ENCODE data around the gene TSPAN7. TPM values are rescaled to one million over a fixed set of nuclear protein-coding genes. Genes with fewer than 3 reads are reported as not detected.

The TSPAN7 gene
- total RNA-seq, 1 donor, result not detected

DNA sequence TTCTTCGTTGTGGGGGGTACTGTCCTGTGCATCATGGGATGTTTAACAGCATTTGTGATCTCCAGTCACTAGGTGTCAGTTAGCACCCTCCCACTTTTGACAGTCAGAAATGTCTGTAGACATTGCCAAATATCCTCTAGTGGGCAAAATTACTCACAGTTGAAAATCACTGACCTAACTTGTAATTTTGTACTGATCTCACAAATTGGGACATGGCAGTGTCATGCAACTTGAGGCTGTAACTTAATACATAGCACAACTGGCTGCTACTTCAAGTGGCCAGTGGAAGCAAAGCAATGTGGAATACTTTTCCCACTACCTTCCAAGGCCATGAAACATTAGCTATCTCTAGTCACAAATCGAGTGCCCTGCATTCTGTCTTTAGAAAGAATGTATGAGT lies 23.2 kb upstream of the TSPAN7 start:
- TF ChIP-seq, protein P1, sequence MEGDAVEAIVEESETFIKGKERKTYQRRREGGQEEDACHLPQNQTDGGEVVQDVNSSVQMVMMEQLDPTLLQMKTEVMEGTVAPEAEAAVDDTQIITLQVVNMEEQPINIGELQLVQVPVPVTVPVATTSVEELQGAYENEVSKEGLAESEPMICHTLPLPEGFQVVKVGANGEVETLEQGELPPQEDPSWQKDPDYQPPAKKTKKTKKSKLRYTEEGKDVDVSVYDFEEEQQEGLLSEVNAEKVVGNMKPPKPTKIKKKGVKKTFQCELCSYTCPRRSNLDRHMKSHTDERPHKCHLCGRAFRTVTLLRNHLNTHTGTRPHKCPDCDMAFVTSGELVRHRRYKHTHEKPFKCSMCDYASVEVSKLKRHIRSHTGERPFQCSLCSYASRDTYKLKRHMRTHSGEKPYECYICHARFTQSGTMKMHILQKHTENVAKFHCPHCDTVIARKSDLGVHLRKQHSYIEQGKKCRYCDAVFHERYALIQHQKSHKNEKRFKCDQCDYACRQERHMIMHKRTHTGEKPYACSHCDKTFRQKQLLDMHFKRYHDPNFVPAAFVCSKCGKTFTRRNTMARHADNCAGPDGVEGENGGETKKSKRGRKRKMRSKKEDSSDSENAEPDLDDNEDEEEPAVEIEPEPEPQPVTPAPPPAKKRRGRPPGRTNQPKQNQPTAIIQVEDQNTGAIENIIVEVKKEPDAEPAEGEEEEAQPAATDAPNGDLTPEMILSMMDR (IDR thresholded peaks at IDR 0.05; ENCODE audit: insufficient read depth, low read depth, low read length), result no peak
- no peak overlapping the region for H3K4me3 ChIP-seq (ENCODE audit: low read depth, low read length)
- no peak for DNase-seq (ENCODE audit: low read depth)

DNA sequence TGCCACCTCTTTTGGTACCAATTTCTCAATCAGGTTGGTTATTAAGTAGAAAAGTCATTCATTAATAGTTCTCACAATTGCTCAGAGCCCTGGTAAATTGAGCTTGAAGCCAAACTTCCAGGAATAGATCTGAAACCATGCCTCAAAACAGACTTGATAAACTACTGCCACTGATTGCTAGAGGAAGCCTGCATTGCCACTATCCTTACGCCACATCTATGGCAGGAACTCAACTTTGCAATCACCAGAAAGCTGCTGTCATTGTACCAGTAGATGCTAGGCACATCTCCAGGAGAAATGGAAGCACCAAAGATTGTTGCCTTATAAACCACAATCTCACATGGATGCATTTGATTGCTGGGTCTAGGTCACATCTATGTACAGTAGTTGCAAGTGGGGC lies 21.6 kb upstream of the TSPAN7 start:
- no peak overlapping the region for H3K4me3 ChIP-seq (ENCODE audit: low read depth, low read length)
- no peak for DNase-seq (ENCODE audit: low read depth)
- TF ChIP-seq, protein P1 (IDR thresholded peaks at IDR 0.05; ENCODE audit: insufficient read depth, low read depth, low read length), result no peak

DNA sequence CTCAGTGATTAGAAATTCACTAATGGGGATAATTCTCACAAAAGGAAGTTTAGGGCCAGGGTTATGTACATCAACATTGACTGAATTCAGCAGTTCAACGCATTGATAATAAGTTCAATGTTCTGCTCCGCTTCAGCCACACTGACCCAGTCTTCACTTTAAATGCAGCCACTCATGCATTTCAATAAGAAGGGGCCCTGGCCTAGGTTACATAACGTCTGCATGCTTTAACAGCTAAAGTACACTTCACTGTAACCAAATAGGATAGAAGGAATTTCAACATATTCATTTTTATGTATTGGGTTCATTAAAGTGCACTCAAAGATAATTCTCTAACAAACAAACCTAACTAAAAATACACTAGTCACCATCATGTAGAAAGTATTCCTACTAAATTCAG lies 12.8 kb upstream of the TSPAN7 start:
- DNase-seq (ENCODE audit: low read depth), result no peak
- no peak overlapping the region for H3K4me3 ChIP-seq (ENCODE audit: low read depth, low read length)
- TF ChIP-seq, protein P1 (IDR thresholded peaks at IDR 0.05; ENCODE audit: insufficient read depth, low read depth, low read length), result no peak

DNA sequence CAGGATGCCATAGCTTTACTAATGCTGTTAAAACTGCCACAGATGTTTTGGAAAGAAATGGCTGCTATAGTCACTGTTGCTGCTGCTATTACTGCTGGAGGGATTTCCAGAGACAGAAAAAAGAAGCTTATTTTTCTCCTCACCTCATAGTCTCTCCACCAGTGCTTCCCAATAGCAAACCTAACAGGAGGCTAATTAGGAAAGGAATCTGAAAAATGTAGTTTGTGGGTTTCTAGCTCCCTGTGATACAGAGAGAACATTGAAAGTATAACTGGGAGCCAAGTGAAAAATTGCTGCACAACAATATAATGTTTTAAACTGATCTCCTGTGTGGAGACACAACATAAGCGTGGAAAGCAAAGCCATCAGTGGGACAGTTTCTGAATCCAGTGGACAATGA lies 8.6 kb upstream of the TSPAN7 start:
- TF ChIP-seq, protein P1 (IDR thresholded peaks at IDR 0.05; ENCODE audit: insufficient read depth, low read depth, low read length), result no peak
- no peak overlapping the region for H3K4me3 ChIP-seq (ENCODE audit: low read depth, low read length)
- DNase-seq (ENCODE audit: low read depth), result no peak

DNA sequence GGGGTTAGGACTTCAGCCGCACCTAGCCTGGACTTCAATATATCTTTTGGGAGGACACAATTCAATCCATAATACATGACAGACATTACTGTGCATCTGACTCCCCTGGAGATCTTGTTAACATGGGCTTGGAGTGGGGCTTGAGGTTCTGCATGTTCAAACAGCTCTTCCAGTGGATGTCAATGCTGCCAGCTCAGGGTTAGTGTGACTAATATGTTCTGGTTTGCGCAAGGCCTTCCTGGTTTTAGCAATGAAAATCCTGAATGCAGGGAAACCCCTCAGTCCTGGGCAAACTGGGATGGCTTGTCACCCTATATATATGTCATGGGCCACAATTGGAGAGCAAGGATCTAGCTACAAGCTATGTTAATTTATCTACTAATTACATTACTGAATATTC lies 2.7 kb upstream of the TSPAN7 start:
- DNase-seq (ENCODE audit: low read depth), result no peak
- TF ChIP-seq, protein P1 (IDR thresholded peaks at IDR 0.05; ENCODE audit: insufficient read depth, low read depth, low read length), result no peak

DNA sequence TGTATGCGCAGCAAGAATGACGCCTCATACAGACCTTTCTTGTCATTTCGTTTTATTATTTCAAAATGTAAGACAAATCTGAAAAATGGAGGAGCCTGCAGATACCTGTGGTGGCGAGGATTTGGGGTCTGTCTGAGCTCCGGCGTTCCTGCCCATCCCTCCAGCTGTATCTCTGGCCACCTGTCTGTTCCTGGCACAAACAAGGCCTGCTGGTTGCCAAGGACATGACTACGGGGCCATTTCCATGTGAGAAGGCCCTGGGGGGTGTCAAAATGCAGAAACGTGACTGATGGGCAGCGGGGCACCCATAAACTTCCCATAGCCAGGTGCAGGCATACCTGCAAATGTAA lies 591 bp upstream of the TSPAN7 start:
- DNase-seq (ENCODE audit: low read depth), result no peak
- TF ChIP-seq, protein P1 (IDR thresholded peaks at IDR 0.05; ENCODE audit: insufficient read depth, low read depth, low read length), result no peak
- H3K4me3 ChIP-seq (ENCODE audit: low read depth, low read length), result peak overlapping the region; percentile 52

More for the DNA sequence above, 2.7 kb upstream of the TSPAN7 start:
- no peak overlapping the region for H3K4me3 ChIP-seq (ENCODE audit: low read depth, low read length)

DNA sequence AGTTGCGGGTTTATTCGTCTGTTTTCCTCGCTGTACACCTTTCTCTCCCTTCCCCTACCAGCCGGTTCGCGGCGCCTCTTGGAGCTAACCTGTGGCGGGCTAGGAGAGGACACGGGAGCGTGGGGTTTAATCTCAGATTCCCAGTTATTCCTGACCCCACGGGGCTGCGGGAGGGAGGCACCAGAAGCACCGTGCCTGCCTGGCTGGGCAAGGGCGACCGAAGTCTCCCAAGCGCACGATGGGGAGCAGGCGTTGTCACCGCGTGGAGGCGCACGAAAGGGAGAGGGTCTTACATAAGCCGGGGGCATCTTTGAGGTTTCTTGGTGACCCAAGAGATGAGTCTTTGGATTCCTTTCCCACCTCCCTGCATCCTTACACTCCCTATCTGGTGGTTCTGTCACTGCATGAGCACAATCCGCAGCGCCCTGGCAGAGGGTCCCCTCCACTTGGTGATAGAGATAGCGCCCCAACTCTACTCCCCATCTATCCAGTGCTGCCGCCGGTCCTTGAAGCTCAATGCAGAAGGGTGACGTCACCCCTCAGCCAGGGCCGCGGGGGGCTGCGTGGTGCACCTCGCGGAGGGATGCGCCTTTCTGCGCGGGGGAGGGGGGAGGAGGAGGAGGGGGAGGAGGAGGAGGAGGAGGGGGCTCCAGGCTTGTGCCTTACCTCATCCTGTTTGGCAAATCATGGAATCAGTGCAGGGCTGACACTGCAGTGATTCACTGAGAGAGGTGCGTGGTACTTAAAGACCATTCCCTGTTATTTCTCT lies 793 bp downstream of the TSPAN7 start:
- TF ChIP-seq, protein P1 (IDR thresholded peaks at IDR 0.05; ENCODE audit: insufficient read depth, low read depth, low read length), result no peak
- H3K4me3 ChIP-seq (ENCODE audit: low read depth, low read length), result no peak overlapping the region
- no peak for DNase-seq (ENCODE audit: low read depth)
